ENCODE results near the gene NAA10. TPM values are rescaled to one million over a fixed set of nuclear protein-coding genes. Genes with fewer than 3 reads are reported as not detected.

The NAA10 gene
- total and polyA plus RNA-seq, 2 of the 13 experiments (the other 11 are each of a cell fraction or from before 2014, with no cell fraction given): 49.2 to 51.7 TPM

- TF ChIP-seq ZNF574 (CRISPR knock-in tag; IDR thresholded peaks at IDR 0.05) (peak; percentile 56), MTF1 (CRISPR knock-in tag; IDR thresholded peaks at IDR 0.05) (no peak), ZNF33A (CRISPR knock-in tag; IDR thresholded peaks at IDR 0.05; ENCODE audit: borderline replicate concordance) (no peak), SP4 (CRISPR knock-in tag; IDR thresholded peaks at IDR 0.05) (peak; percentile 66; the same call in 1 of the 2 replicates), DR1 (CRISPR knock-in tag; IDR thresholded peaks at IDR 0.05) (0 out of 2 replicates have a peak, but pooled peaks have one; percentile 25), MED8 (CRISPR knock-in tag; IDR thresholded peaks at IDR 0.05; ENCODE audit: insufficient replicate concordance) (no peak), ZBTB20 (CRISPR knock-in tag; IDR thresholded peaks at IDR 0.05; ENCODE audit: borderline replicate concordance, low read depth) (no peak), HMGXB4 (CRISPR knock-in tag; IDR thresholded peaks at IDR 0.05; ENCODE audit: borderline replicate concordance in 1 of 2, low read depth in 1 of 2) (peak in 1 of 2 experiments; percentile 2; a peak in 1 of 4 replicates), ZNF629 (CRISPR knock-in tag; conservative IDR thresholded peaks at IDR 0.05) (no peak), ZFP36L2 (CRISPR knock-in tag; IDR thresholded peaks at IDR 0.05) (no peak), SRSF1 (optimal IDR thresholded peaks at IDR 0.05; ENCODE audit: low read depth, low read length) (no peak), MED13 (CRISPR knock-in tag; IDR thresholded peaks at IDR 0.05) (no peak), YEATS4 (CRISPR knock-in tag; IDR thresholded peaks at IDR 0.05; ENCODE audit: borderline replicate concordance) (peak; percentile 51; the same call in 1 of the 2 replicates), FOXP4 (CRISPR knock-in tag; IDR thresholded peaks at IDR 0.05) (peak; percentile 20; the same call in 1 of the 2 replicates), HNF1A (IDR thresholded peaks at IDR 0.05; ENCODE audit: low read depth) (no peak), HNF1A (CRISPR knock-in tag; IDR thresholded peaks at IDR 0.05; ENCODE audit: borderline replicate concordance) (0 out of 2 replicates have a peak, but pooled peaks have one; percentile 44)
Measured at GRCh38 chrX:153927922-153928760, 6.7 kb downstream of the NAA10 start (continued).
